RPMI8226 (cell line): ENCODE data around the gene MTAP.

ENCODE experiments used
- DNase-seq: peaks from one replicate; pipeline ENCODE4 v3.0.0-alpha.2; 2015

MTAP gene

DNA sequence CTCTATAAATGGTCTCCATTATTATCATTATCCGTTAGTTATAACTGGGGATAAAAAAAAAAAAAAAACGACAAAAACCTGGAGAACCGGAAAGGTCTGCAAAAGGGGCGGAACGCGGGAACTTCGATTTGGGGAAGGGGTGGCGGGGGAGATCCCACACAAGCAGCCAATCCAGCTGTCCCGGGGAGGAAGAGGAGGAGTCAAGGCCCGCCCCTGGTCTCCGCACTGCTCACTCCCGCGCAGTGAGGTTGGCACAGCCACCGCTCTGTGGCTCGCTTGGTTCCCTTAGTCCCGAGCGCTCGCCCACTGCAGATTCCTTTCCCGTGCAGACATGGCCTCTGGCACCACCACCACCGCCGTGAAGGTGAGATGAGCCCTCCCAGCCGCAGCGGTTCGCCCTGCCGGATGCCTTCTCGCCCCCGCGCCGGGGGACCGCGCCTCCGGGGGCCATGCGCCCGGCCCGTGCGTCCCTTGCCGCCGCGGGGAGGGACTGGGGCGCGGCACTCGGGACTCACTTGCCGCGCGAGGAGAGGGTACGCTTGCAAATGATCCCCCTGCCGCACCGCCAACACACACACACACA is at the start of gene MTAP:
TSS of gene MTAP (plus strand) at position 219 of the 583 bp plus-strand sequence. CDS start at position 332, 113 bp downstream.
- peak; percentile 92 for DNase-seq

DNA sequence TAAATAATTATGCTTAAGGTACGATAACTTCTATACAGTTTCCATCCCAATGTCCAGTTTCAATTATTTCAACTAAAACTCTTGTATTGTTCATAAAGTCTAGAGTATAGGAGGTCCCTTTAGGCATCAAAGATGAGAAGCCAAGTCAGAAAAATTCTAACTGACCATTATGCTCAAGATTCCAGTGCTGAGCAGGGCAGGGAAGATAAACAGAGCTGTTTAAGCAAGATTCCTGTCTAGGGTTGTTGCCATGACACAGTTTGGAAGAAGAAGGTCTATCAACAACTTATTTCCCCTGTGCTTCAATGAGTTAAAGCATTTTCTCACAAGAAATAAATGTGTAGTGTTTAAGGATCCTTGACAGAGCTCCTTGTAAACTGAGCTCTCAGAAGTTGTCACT is 48.9 kb upstream of the MTAP start:
- no peak for DNase-seq

GRCh38 chr9:21754741-21755140 is 47.7 kb upstream of the MTAP start:
- DNase-seq, result no peak

- no peak for DNase-seq
These were observed 43.9 kb upstream of the MTAP start for GRCh38 chr9:21758540-21758939.

DNA sequence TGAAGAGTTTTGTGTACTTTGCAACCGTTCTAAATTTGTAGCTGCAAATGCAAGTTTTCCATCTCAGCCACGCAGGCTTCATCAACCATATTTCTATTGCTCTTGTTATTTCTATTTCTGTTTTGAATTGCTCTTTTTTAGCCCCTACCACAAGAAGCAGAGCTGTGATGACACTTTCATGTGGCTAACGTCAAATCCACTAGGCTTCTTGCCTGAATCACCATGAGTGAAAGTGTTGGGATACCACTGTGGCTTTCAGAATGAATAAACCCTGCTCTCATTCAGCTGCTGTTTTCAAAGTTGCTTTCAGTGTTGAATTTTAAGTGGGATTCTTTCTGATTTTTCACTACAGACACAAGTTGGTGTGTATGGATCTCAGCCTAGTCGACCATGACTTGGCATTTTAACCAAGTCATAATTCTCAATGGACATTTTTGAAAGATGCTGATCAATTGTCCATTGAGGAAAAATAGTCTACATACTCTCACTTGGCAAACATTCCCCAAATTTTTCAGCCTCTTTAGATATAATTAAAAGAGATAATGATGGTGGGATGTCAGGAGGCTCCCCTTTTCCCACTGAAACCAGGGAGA is 41.0 kb upstream of the MTAP start:
- DNase-seq, result no peak

DNA sequence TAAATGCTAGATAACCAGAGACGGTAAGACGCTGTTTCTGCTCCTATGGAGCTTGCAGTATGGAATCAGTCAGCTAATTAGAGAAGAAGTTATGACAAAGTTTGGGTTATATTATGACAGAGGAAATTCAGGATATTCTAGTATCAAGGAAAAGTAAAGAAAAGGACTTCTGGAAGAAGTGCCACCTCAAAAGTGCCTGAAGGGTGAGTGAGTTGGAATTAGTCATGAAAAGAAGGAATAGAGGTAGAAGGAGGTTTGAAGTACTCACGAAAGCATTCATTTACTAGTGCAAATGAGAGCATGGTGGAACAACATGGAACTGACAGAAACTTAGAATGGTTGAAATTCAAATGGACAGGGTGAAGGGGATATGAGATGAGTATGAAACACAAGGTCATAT is 40.4 kb upstream of the MTAP start:
- DNase-seq, result no peak

- no peak for DNase-seq
These were observed 37.6 kb upstream of the MTAP start for GRCh38 chr9:21764846-21765245.

DNA sequence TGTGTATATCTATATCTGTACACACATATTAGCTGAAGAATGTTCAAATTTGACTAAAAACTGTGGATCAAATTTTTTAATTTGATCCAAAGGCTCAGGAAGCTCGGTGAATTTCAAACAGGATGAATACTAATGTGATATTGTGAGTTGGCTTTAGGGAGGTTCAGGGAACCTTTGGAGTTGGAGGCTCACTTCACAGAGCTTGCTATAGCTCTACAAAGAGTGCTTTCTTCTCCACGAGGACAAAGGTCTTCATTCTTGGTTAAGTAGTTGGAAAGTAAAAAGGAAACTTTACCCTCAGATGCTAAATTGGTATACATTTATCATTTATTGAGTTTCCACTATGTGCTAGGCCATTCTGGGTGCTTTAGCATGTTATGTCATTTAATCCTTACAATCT is 36.3 kb upstream of the MTAP start:
- DNase-seq, result no peak

DNA sequence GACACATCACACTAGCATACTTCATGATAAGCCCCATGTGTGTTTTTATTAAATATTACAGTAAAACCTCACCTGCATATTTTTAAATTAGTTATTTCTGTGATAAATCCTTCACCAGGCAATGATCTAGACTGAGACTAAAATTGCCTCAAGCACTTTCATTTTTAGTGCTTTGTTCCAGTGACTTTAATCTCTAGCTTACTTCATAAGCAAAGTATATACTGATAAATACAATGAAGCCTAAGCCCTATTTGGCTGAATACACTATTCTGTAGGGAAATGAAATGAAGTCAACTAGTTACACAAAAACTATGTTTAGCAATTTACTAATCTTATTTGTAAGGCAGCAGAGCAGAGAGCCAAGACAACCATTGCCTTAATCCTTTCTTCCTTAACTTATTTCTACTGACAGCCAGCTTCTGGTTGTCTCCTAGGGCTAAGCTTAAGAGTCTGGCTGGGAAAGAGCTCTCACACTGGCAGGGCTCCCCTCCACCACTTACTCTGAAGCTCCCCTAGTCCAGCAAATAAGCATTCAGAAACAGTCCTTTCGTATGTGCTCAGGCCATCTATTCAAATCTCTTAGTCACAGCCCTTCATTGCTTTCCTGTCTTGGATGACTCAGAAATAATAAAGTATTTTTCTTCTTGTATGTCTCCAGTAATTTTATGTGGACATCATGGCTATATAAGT is 31.4 kb upstream of the MTAP start:
- DNase-seq, result no peak

DNA sequence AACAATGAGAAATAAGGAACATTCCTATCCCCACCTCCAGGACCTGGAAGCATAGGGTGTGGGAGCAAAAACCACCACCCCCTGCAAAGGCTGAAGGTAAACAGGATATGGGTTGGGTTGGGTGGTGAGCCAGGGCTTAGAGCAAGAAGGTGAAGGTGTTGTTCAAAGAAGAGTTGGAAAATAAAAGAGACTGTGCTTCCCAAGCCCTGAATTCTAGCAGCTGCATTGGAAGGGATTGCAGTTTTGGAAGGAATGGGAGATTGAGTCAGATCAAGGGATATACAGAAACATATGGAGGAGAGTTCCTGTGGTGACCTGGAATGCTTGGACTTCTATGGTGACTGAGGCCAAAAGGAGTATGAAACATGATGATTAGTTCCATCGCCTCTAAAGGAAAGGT is 24.7 kb upstream of the MTAP start:
- DNase-seq, result no peak

DNA sequence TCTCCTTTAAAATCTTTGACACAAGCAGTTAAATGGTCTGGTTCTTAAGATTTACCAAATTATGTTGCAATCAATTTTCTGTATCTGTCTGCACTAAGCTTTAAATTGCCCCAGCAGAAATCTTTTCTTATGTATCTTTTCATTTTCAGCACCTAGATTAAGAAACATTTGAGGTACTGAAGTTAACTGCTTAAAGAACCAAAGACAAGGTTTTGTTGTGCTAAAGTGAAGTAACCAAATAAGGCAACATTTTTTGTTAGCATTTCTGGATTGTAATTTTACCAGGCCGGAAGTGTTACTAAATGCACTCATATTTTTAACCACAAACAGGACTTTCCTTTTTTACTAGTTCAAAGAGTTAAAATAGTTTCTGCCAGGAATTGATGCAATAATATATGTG is 24.1 kb upstream of the MTAP start:
- no peak for DNase-seq

DNA sequence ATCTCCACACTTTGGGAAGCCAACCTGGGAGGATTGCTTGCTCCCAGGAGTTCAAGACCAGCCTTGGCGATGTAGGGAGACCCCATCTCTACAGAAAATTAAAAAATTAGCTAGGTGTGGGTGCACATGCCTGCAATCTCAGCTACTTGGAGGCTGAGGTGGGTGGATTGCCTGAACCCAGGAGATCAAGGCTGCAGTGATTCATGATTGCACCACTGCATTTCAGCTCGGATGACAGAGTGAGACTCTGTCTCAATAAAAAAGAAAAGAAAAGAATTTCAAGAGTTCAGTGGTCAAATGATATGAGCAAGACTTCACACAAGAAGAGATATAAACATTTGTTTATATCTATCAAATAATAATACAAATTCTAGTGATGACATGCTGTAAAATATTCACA is 23.0 kb upstream of the MTAP start:
- no peak for DNase-seq

- no peak for DNase-seq
These were observed 20.8 kb upstream of the MTAP start for GRCh38 chr9:21781656-21782055.

GRCh38 chr9:21782205-21782604 is 20.2 kb upstream of the MTAP start:
- DNase-seq, result peak; percentile 66

GRCh38 chr9:21788752-21789151 is 13.7 kb upstream of the MTAP start:
- DNase-seq, result peak; percentile 81

DNA sequence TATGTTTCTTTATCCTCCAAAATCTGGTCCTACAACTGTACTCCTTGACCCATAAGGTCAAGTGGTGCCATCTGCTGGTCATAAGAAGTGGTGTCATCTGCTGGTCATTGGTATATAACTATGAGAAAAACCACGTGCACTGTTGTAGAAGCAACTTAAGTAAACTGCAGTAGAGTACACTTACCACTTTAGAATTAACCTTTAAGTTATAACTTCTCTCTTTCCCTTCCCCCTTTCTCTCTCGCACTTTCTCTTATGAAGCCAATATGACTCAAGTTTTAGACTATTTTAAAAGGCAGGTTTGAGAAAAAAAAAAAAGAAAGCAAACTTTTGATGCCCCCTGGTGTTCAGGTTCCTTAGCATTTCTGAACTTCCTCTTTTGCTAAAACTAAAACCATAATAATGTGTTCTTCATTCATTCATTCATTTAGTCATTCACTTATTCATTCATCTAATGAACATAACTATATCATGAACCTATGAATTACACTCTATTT is 12.8 kb upstream of the MTAP start:
- DNase-seq, result peak; percentile 87

DNA sequence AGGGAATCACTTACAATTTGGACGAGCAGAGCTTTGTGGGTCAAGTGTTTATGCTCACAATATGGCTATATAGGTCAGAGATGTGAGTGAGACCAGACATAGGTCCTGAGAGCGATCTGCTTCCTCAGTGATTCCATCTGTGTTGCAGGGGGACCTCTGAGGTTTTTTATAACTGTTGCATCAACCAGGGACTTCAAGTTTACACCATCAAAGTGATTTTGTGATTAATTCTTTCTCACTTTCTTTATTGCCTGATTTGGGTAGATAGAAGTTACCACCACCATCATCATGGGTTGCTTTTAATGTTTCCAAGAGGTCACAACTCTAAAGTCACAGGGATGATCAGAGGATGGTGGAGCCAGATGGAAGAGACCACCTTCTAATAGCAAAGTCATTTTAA is 7.0 kb upstream of the MTAP start:
- DNase-seq, result no peak

DNA sequence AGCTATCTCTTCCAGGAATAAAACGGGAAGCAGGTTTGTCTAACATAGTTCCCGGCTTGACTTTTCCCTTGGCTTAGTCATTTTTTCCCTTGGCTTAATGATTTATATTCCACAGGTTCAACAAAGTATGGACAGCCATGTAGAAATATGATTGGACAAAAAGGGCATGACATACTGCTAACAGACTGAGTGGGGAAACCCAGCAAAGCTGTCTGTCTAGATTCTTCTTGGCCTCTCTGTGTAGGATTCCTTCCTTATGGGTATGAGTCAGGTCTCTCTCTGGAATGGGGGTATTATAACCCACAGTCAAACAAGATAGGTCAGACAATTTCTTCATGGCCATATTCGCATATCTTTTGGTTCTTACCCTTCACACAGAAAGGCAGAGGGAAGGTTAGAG is 5.7 kb upstream of the MTAP start:
- no peak for DNase-seq

- no peak for DNase-seq
These were observed 1.3 kb upstream of the MTAP start for GRCh38 chr9:21800931-21801682.

GRCh38 chr9:21801683-21802417 is 586 bp upstream of the MTAP start:
- peak; percentile 17 for DNase-seq

GRCh38 chr9:21803649-21804048 is 1.2 kb downstream of the MTAP start:
- DNase-seq, result no peak

GRCh38 chr9:21804331-21804730 is 1.9 kb downstream of the MTAP start:
- no peak for DNase-seq

DNA sequence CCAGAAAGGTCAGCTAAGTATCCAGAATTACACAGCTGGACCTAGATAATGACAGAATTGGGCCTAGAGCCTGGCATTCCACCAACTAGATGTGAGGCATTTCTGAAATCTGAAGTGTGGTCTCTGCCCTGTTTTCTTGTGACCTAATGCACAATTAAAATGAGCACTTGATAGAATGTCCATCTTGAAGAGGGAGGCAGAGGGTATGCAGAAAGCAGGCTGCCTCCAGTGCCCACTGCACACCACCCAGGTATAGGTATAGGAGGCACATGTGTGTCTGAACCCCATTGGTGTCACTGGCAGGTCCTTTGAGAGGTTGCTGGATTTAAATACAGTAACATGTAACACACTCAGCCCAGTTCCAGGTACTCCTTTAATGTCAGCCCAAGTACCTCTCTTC is 2.4 kb downstream of the MTAP start:
- DNase-seq, result no peak
